ENCODE results near the gene ASTL.

The ASTL gene

DNA sequence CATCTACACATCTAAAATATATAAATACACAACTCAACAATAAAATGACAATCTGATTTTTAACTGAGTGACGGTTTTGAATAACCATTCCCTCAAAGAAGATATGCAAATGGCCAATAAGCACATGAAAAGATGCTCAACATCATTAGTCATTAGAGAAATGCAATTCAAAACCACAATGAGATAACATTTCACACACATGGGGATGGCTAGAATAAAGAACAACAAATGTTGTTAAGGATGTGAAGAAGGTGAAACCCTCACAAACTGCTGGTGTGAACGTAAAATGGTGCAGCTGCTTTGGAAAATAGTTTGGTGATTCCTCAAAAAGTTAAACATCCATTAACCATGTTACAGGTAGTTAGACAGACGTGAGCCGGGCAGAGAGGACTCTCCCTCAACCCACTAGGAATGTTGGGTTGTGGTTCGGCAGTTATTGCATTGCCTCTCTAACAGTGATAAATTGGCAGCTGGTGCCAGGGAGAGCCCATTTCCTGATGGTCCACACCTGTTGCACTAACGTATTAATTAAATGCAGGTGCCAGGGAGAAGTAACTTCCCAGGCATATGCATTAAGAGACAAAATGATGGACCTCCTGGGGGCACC, 29.2 kb upstream of the ASTL start:
- no peak for DNase-seq (ENCODE audit: low spot score)
- TF ChIP-seq, protein P1, sequence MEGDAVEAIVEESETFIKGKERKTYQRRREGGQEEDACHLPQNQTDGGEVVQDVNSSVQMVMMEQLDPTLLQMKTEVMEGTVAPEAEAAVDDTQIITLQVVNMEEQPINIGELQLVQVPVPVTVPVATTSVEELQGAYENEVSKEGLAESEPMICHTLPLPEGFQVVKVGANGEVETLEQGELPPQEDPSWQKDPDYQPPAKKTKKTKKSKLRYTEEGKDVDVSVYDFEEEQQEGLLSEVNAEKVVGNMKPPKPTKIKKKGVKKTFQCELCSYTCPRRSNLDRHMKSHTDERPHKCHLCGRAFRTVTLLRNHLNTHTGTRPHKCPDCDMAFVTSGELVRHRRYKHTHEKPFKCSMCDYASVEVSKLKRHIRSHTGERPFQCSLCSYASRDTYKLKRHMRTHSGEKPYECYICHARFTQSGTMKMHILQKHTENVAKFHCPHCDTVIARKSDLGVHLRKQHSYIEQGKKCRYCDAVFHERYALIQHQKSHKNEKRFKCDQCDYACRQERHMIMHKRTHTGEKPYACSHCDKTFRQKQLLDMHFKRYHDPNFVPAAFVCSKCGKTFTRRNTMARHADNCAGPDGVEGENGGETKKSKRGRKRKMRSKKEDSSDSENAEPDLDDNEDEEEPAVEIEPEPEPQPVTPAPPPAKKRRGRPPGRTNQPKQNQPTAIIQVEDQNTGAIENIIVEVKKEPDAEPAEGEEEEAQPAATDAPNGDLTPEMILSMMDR (IDR thresholded peaks at IDR 0.05; ENCODE audit: poor library complexity, severe bottlenecking): no peak
- Histone ChIP-seq H3K9me3 (ENCODE audit: severe bottlenecking) (no peaks in the 10 kb centered on the region), H3K36me3 (ENCODE audit: low read depth) (no peaks in the 10 kb centered on the region), H3K4me1 (ENCODE audit: insufficient read depth, poor library complexity, severe bottlenecking) (no peaks in the 10 kb centered on the region), H3K4me3 (ENCODE audit: severe bottlenecking) (no peak overlapping the region), H3K27me3 (ENCODE audit: insufficient read depth, poor library complexity, severe bottlenecking) (no peaks in the 10 kb centered on the region), H3K27ac (ENCODE audit: poor library complexity, severe bottlenecking) (no peak overlapping the region)
- no peak for ATAC-seq (ENCODE audit: low read depth)

DNA sequence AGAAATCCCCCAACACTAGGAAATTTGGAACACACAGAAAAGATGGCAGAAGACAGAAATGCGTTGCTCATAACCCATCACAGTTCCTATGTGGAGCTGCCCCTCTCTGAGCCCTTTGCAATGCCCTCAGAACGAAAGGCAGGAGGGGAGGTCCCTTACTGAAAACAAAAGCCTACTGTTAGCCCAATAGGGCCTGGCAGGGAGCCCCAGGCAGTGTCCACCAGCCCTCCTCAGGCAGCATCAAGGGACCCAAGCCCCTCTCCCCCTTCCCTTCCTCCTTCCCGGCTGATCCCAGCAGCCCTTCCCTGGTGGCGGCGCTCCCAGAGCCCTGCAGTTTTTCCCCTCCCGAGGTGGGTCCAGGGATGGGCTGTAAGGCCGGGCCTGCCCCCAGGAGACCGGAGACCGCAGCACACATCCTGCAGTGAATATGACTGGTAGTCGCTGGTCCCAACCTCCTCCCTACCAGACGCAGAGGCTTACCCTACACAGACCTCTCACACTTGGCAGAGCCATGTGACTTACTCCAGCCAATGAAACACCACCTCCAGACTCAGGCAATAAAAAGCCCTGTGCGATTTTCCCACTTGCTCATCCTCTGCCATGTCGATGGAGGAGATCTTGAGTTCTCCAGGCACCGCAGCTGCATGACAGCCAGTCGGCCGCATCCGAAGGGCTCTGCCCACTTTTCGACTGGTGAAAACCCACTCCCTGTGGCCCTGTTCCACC, 26.3 kb upstream of the ASTL start:
- TF ChIP-seq, protein P1 (IDR thresholded peaks at IDR 0.05; ENCODE audit: poor library complexity, severe bottlenecking): no peak
- Histone ChIP-seq H3K27ac (ENCODE audit: poor library complexity, severe bottlenecking) (no peak overlapping the region), H3K36me3 (ENCODE audit: low read depth) (no peaks in the 10 kb centered on the region), H3K4me3 (ENCODE audit: severe bottlenecking) (no peak overlapping the region), H3K27me3 (ENCODE audit: insufficient read depth, poor library complexity, severe bottlenecking) (no peaks in the 10 kb centered on the region), H3K9me3 (ENCODE audit: severe bottlenecking) (no peaks in the 10 kb centered on the region), H3K4me1 (ENCODE audit: insufficient read depth, poor library complexity, severe bottlenecking) (no peaks in the 10 kb centered on the region)
- DNase-seq (ENCODE audit: low spot score) (no peak), ATAC-seq (ENCODE audit: low read depth) (no peak)

- Histone ChIP-seq H3K27me3 (ENCODE audit: insufficient read depth, poor library complexity, severe bottlenecking) (no peaks in the 10 kb centered on the region), H3K27ac (ENCODE audit: poor library complexity, severe bottlenecking) (no peak overlapping the region), H3K4me3 (ENCODE audit: severe bottlenecking) (no peak overlapping the region), H3K36me3 (ENCODE audit: low read depth) (no peaks in the 10 kb centered on the region), H3K9me3 (ENCODE audit: severe bottlenecking) (no peaks in the 10 kb centered on the region), H3K4me1 (ENCODE audit: insufficient read depth, poor library complexity, severe bottlenecking) (no peaks in the 10 kb centered on the region)
- ATAC-seq (ENCODE audit: low read depth) (no peak), DNase-seq (ENCODE audit: low spot score) (peak; percentile 34)
- TF ChIP-seq, protein P1 (IDR thresholded peaks at IDR 0.05; ENCODE audit: poor library complexity, severe bottlenecking): no peak
Measured at GRCh38 chr2:96163768-96164429, 25.6 kb upstream of the ASTL start.

GRCh38 chr2:96163415-96163767, 25.1 kb upstream of the ASTL start:
- Histone ChIP-seq H3K4me3 (ENCODE audit: severe bottlenecking) (no peak overlapping the region), H3K36me3 (ENCODE audit: low read depth) (no peaks in the 10 kb centered on the region), H3K9me3 (ENCODE audit: severe bottlenecking) (no peaks in the 10 kb centered on the region), H3K27ac (ENCODE audit: poor library complexity, severe bottlenecking) (no peak overlapping the region), H3K27me3 (ENCODE audit: insufficient read depth, poor library complexity, severe bottlenecking) (no peaks in the 10 kb centered on the region), H3K4me1 (ENCODE audit: insufficient read depth, poor library complexity, severe bottlenecking) (no peaks in the 10 kb centered on the region)
- TF ChIP-seq, protein P1 (IDR thresholded peaks at IDR 0.05; ENCODE audit: poor library complexity, severe bottlenecking): no peak
- DNase-seq (ENCODE audit: low spot score) (peak; percentile 35), ATAC-seq (ENCODE audit: low read depth) (no peak)

Measured in RWPE2 (cell line).